HFF-Myc (cell line): ENCODE results near the gene ZC3H7B.

Source experiments
- DNase-seq: peaks from one replicate; pipeline ENCODE4 v3.0.0-alpha.2; 2011; ENCODE audit warnings: low read depth; ENCODE audit errors: extremely low read depth
- H3K4me3 ChIP-seq: replicated peaks from 2 replicates; pipeline ENCODE4 v1.5.1; 2011; ENCODE audit warnings: low read depth, mild to moderate bottlenecking, control low read depth, low read length
- CTCF ChIP-seq: IDR thresholded peaks from 2 replicates; pipeline ENCODE4 v1.5.1; 2012; ENCODE audit warnings: mild to moderate bottlenecking, low read depth, low read length, control low read depth; ENCODE audit errors: missing control alignments

Gene ZC3H7B

DNA sequence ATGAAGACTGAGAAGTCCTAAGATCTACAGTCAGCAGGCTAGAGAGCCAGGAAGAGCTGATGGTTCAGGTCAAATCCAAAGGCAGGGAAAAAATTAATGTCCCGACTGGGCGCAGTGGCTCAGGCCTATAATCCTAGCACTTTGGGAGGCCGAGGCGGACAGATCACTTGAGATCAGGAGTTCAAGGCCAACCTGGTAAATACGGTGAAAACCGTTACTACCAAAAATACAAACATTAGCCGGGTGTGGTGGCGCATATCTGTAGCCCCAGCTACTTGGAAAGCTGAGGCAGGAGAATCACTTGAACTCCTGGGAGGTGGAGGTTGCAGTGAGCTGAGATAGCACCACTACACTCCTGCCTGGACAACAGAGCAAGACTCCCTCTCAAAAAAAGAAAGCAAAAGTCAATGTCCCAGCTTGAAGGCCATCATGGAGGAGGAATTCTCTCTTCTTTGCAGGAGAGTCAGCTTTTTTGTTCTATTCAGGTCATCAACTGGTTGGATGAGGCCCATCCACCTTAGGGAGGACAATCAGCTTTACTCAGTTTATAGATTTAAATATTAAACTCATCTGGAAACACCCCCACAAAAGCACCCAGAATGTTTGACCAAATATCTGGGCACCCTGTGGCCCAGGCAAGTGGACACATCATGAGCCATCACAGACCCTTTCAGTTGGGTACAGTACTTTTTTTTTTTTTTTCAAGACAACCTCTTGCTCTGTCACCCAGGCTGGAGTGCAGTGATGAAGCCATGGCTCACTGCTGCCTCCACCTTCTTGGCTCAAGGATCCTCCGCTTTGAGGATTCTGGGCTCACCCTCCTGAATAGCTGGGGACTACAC lies 4.3 kb upstream of the ZC3H7B start:
- no peak for DNase-seq
- H3K4me3 ChIP-seq = no peak overlapping the region
- TF ChIP-seq CTCF = no peak

- TF ChIP-seq CTCF = no peak
- peak overlapping the region; percentile 93 for H3K4me3 ChIP-seq
- DNase-seq = no peak
These were observed 664 bp upstream of the ZC3H7B start for GRCh38 chr22:41300661-41301060.

DNA sequence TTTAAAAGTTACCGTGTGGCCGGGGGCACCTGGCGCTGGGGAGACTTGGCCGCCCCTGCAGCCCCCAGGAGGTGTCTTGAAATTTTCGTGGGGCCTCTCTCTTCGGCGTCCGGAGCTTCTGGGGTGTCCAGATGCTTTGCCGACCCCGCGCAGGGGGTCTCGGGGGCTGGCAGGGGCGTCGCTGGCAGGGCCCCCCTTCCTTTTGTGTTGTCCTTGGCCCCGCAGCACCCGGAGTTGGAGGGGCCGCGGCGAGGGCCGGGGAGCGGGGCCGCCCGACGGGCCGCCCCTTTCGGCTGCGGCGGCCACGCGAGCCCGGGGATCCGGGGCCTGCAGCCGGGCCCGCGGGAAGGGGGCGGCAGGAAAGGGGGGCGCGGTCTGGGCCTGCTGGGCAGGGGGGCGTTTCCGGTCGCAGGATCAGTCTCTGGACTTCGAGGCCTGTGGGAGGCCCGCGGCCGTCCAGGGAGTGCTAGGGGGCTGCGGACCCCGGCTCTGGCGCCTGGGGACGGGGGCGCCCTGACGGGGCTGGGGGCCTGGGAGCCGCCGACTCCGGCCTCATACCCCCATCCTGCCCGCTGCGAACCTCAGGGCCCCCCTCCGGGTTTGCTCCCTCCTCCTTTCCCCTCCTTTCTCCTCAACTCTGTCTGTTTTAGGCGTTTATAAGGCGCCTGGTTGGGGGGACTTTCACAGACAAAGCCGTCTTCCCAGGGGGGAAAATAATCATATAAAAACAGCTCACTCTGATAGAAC lies 869 bp downstream of the ZC3H7B start:
- no peak for DNase-seq
- TF ChIP-seq CTCF = no peak
- peak overlapping the region; percentile 93 for H3K4me3 ChIP-seq

DNA sequence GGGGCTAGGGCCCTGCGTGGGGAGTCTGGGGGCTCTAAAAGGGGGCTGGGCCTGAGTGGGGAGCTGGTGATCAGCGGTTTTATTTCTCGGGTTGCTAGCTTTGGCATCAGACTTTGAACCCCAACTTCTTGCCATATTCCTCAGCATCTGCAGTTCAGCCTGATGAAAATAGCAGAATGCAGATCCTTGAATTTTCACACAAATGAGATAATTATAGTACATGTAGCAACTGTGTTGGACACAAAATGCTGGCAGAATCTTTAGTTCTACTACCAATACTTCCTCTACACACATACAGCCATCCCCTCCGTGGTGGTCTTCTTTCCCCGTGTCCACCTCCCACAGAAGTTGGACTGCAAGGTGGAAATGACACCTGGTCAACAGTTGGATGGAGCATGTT lies 1.5 kb downstream of the ZC3H7B start:
- H3K4me3 ChIP-seq = peak overlapping the region; percentile 93
- no peak for DNase-seq
- no peak for TF ChIP-seq CTCF

DNA sequence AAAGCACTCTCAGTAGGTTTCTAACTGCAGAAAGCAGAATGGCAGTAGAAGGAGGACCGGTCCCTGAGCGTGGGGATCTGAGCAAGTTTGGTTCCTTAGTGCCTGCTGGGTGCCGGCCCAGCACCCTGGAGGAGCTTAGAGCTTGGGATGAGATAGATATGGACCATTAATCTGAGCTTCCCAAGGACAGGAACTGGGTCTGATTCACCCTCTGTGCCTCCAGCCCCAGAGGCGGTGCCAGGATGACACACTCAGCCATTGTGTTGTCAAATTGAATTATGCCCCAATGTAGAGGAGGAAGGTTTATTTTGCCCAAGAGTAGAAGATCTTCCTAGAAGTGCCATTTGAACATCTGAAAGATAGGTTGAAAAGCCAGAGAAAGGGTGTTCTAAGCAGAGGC lies 4.3 kb downstream of the ZC3H7B start:
- no peak for DNase-seq
- no peak overlapping the region for H3K4me3 ChIP-seq
- no peak for TF ChIP-seq CTCF

DNA sequence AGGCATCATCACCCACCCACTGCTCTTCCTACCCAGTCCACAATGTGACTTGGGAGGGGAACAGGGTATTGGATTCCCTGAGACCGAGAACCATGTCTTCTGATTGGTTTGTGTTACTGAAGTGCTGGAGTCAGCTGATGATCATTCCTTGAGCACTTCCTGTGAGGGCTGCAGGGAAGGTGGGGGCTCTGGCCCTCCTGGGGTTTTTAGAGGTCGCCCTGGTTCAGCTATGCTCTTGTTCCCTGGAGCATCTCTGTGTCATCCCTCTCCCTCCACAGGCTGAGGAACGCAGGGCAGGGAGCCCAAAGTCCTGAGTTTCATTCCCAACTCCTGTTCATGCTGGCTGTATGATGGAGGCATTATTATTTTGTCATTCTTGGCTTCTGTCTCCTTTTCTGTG lies 6.7 kb downstream of the ZC3H7B start:
- no peak overlapping the region for H3K4me3 ChIP-seq
- TF ChIP-seq CTCF = no peak
- no peak for DNase-seq
